RWPE1 (cell line): ENCODE data around the gene HBD.

Experiments used
- CTCF ChIA-PET: fragments of 350-600 bp; sonication (Branson Sonifier 250); formaldehyde crosslinking; extraction: SDS; loops from one replicate; lab custom pipeline; 2021; lab: Yijun Ruan, JAX
- POLR2A ChIA-PET: fragments of 400-600 bp; formaldehyde crosslinking; extraction: SDS; loops from one replicate; lab custom pipeline; 2020; ENCODE audit warnings: antibody characterized with exemption; ENCODE audit not compliant: low non-redundant PET; lab: Yijun Ruan, JAX
- DNase-seq: peaks from one replicate; pipeline ENCODE4 v3.0.0; 2012; ENCODE audit warnings: low spot score
- H3K27ac ChIP-seq: fragments of 450-650 bp; 2 replicates; pipeline ENCODE4 v1.5.1; 2017
- TF ChIP-seq, protein P1 (sequence below): fragments of 450-650 bp; conservative IDR thresholded peaks from 2 replicates; pipeline ENCODE4 v1.5.1; 2017; ENCODE audit warnings: low read depth, mild to moderate bottlenecking

HBD gene

GRCh38 chr11:5233307-5233706, 976 bp downstream of the HBD start:
- CTCF ChIA-PET, result no interaction called here

GRCh38 chr11:5232821-5233220, 1.5 kb downstream of the HBD start:
- TF ChIP-seq, protein P1, sequence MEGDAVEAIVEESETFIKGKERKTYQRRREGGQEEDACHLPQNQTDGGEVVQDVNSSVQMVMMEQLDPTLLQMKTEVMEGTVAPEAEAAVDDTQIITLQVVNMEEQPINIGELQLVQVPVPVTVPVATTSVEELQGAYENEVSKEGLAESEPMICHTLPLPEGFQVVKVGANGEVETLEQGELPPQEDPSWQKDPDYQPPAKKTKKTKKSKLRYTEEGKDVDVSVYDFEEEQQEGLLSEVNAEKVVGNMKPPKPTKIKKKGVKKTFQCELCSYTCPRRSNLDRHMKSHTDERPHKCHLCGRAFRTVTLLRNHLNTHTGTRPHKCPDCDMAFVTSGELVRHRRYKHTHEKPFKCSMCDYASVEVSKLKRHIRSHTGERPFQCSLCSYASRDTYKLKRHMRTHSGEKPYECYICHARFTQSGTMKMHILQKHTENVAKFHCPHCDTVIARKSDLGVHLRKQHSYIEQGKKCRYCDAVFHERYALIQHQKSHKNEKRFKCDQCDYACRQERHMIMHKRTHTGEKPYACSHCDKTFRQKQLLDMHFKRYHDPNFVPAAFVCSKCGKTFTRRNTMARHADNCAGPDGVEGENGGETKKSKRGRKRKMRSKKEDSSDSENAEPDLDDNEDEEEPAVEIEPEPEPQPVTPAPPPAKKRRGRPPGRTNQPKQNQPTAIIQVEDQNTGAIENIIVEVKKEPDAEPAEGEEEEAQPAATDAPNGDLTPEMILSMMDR, result no peak
- ChIA-PET POLR2A (no interaction called here), CTCF (interaction anchor here (1.6 kb wide), 1 partner anchor 58 kb away, joined by 4 read pairs; no protein-coding TSS in a partner anchor)
- H3K27ac ChIP-seq, result no peak overlapping the region
- no peak for DNase-seq

More at GRCh38 chr11:5233307-5233706, 976 bp downstream of the HBD start:
- no peak overlapping the region for H3K27ac ChIP-seq
- no peak for DNase-seq
- TF ChIP-seq, protein P1, result no peak
- POLR2A ChIA-PET, result no interaction called here

- no peak overlapping the region for H3K27ac ChIP-seq
- POLR2A ChIA-PET, result no interaction called here
- no peak for DNase-seq
- CTCF ChIA-PET, result interaction anchor here (1.6 kb wide), 1 partner anchor 59 kb away, joined by 4 read pairs; no protein-coding TSS in a partner anchor
- TF ChIP-seq, protein P1, result no peak
Observed at GRCh38 chr11:5232176-5232575, 2.1 kb downstream of the HBD start.

- TF ChIP-seq, protein P1, result no peak
- H3K27ac ChIP-seq, result no peak overlapping the region
- ChIA-PET POLR2A (no interaction called here), CTCF (interaction anchor here (1.6 kb wide), 1 partner anchor 60 kb away, joined by 4 read pairs; no protein-coding TSS in a partner anchor)
- no peak for DNase-seq
Observed at GRCh38 chr11:5231111-5231510, 3.2 kb downstream of the HBD start.

- DNase-seq, result no peak
- POLR2A ChIA-PET, result no interaction called here
- CTCF ChIA-PET, result no interaction called here
- no peak overlapping the region for H3K27ac ChIP-seq
- TF ChIP-seq, protein P1, result no peak
Observed at GRCh38 chr11:5230266-5230665, 4.0 kb downstream of the HBD start.

DNA sequence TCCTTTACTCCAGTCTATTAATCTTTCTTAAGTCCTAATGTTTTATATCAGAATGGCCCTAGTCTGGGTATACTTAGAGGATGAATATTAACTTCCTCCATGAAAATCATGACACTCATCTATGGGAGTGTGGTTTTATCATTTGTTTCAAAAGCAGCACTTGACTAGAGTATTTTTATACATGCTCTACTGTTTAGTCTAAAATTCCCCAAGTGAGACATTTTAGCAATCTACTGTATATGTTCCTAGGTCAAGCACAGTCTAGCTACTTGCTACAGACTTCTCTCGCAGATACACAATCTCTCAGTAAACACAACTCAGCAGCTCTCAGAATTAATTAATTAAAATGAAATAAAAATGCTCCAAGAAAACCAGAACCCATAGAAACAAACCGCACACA, 4.5 kb downstream of the HBD start:
- ChIA-PET POLR2A (no interaction called here), CTCF (interaction anchor here (1.0 kb wide), 1 partner anchor 16 kb away, joined by 3 read pairs; no protein-coding TSS in a partner anchor)
- no peak for DNase-seq
- TF ChIP-seq, protein P1, result no peak
- no peak overlapping the region for H3K27ac ChIP-seq
